Stomach smooth muscle (tissue), 2 donors: ENCODE data around the gene PRDM2.

Experiments
- H3K27ac ChIP-seq: one replicate; pipeline ENCODE4 v1.7.0; 2013; ENCODE audit warnings: mild to moderate bottlenecking, low read length, inconsistent platforms
- H3K27me3 ChIP-seq, 2 donors: one replicate each; pipeline ENCODE4 v1.7.0; 2013; ENCODE audit warnings: low read length in 2 of 2; ENCODE audit not compliant: insufficient read depth in 2 of 2, control insufficient read depth in 1 of 2
- H3K36me3 ChIP-seq, 2 donors: one replicate each; pipeline ENCODE4 v1.7.0; 2013; ENCODE audit warnings: low read length in 2 of 2; ENCODE audit not compliant: control insufficient read depth in 2 of 2, insufficient read depth in 2 of 2
- H3K4me1 ChIP-seq: one replicate; pipeline ENCODE4 v1.7.0; 2013; ENCODE audit warnings: low read length; ENCODE audit not compliant: control insufficient read depth, insufficient read depth
- H3K4me3 ChIP-seq, 2 donors: one replicate each; pipeline ENCODE4 v1.7.0; 2013; ENCODE audit warnings: low read length in 2 of 2
- H3K9ac ChIP-seq, 2 donors: one replicate each; pipeline ENCODE4 v1.7.0; 2013; ENCODE audit warnings: low read length in 2 of 2, mild to moderate bottlenecking in 1 of 2
- H3K9me3 ChIP-seq, 2 donors: one replicate each; pipeline ENCODE4 v1.7.0; 2013; ENCODE audit warnings: low read length in 2 of 2; ENCODE audit not compliant: control insufficient read depth in 2 of 2
- donor health status: healthy.
- donor health status: Pancreatic carcinoma.

PRDM2 gene

DNA sequence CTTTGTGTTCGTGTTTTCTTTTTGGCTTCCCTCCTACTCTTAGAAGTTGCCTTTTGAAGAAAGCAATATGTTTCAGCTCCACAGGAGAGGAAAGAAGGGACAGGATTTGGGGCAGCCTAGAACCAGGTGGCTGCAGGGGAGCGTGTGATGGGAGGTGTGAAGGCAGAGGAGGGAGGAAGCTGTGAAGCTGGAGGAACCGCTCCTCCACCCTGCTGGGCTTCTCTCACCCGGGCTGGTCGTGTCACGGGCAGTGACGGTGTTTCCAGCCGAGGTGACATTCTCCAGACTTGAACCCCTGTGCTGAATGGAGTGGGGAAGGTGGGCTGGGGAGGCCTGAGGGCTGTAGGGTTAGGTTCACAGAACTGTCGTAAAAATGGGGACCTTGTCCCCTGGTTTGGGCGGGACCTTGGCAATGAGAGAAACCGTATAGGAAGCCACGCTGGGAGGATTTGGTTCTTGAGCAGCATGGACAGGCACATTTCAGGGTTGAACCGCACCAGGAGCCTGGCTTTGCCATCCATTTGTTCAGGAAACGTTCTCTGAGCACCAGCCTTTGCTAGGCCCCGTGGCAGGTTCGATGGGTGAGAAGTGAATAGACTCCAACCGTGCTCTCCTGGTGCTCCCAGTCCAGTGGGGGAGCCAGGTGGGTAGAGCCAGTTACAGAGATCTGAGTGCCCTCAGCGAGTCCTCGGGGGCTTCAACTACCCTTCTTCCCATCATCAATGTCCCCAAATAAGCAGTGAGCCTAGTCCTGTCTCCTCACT, 103.0 kb downstream of the PRDM2 start:
- no peaks in the 10 kb centered on the region for H3K9me3 ChIP-seq
- no peak overlapping the region for H3K27ac ChIP-seq
- H3K4me3 ChIP-seq, result no peak overlapping the region
- no peaks in the 10 kb centered on the region for H3K36me3 ChIP-seq
- no peaks in the 10 kb centered on the region for H3K27me3 ChIP-seq
- H3K9ac ChIP-seq, result no peak overlapping the region
- no peaks in the 10 kb centered on the region for H3K4me1 ChIP-seq

DNA sequence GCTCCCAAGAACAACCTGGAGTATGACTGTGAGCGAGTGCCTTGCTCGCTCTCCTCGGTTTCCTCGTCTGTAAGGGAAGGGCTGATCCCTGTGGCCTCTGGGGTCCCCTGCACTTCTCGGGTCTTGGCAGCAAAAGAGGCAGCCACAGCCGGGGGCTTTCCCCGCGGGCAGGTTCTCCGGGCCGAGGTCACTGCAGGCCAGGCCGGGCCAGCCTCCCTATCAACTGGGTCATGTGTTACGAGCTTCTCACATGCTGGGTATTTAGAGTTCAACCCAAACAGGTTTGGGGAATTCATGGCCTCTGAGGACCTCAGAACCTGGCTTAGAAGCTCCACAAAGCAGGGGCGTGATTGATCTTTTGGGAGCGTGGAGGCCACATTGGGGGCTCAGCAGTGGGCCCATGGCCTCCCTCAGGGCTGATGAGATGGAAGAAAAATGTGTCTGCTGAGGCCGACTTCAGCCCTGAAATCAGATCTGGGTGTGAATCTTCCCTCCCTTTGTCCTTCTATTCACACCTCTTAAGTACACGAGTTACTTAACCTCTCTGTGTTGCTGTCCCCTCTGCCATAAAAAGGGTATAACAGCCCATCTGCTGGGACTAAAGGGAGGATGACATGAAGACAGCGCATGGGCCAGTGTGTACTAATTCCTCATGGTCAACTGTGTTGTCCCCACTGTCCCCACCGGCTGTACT, 103.7 kb downstream of the PRDM2 start:
- Histone ChIP-seq H3K27me3 (no peaks in the 10 kb centered on the region), H3K36me3 (no peaks in the 10 kb centered on the region)

DNA sequence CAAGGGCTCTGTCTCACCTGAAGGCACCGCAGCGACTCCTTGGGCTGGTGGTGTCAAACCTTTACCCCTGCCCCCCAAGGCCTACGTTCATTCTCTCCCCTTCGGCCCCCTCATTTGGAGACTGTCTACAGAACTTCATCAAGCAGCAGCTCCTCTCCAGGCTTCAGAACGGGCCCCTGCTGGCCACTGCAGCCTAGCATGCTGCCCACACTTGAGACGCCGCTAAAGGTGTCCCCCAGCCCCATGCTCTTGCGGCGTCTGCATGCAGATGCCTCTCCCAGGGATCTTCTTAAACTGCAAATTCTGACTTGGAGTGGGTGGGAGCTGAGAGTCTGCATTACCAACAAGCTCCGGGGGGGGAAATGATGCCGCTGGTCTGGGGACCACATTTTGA, 104.2 kb downstream of the PRDM2 start:
- H3K9ac ChIP-seq, result no peak overlapping the region
- H3K36me3 ChIP-seq, result no peaks in the 10 kb centered on the region
- H3K4me3 ChIP-seq, result no peak overlapping the region
- no peak overlapping the region for H3K27ac ChIP-seq
- H3K4me1 ChIP-seq, result no peaks in the 10 kb centered on the region
- no peaks in the 10 kb centered on the region for H3K27me3 ChIP-seq
- no peaks in the 10 kb centered on the region for H3K9me3 ChIP-seq

More for the DNA sequence above, 103.7 kb downstream of the PRDM2 start:
- Histone ChIP-seq H3K4me3 (no peak overlapping the region), H3K27ac (no peak overlapping the region), H3K4me1 (no peaks in the 10 kb centered on the region), H3K9ac (no peak overlapping the region), H3K9me3 (no peaks in the 10 kb centered on the region)

DNA sequence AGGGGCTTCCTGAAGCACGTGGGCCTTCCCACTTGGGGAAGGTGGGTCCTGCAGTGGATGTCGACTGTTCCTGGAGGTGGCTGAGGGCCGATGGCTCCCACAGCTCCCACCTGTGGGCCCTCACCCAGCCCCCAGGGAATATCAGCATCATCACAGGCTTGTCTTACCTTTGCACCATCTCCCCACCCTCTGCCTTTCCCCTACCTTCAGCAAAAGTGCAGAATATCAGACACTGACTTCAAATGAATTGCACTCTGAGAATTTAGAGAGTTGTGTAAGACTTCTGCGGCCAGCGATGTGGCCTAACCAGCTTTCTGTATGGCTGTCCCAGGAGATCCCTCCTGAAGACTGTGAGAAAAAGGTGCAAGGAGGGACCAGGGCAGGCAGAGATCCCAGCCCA, 105.4 kb downstream of the PRDM2 start:
- H3K9ac ChIP-seq, result no peak overlapping the region
- no peak overlapping the region for H3K27ac ChIP-seq
- H3K4me1 ChIP-seq, result no peaks in the 10 kb centered on the region
- H3K4me3 ChIP-seq, result no peak overlapping the region
- H3K27me3 ChIP-seq, result no peaks in the 10 kb centered on the region
- no peaks in the 10 kb centered on the region for H3K9me3 ChIP-seq
- peaks cover 0 to 2% of the 10 kb centered on the region in 2 donors for H3K36me3 ChIP-seq

DNA sequence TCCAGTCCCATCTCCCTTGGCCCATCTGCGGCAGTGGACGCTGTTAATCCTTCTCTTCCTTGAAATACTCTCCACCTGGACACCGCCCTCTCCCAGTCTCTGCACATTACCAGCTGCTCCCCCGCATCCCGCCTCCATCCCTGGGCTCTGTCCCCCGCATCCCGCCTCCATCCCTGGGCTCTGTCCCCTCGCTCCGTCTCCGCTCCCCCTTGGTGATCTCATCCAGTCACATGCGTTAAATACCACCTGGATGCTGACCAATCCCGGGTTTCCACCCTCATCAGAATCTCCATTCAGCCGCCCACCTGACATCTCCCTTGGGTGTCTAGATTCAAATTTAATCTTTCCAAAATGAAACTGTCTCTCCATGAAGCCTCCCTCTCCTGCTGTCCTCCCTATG, 106.1 kb downstream of the PRDM2 start:
- H3K27me3 ChIP-seq, result no peaks in the 10 kb centered on the region
- H3K9ac ChIP-seq, result no peak overlapping the region
- H3K36me3 ChIP-seq, result peaks cover 0 to 2% of the 10 kb centered on the region in 2 donors
- H3K4me1 ChIP-seq, result no peaks in the 10 kb centered on the region
- H3K4me3 ChIP-seq, result no peak overlapping the region
- no peak overlapping the region for H3K27ac ChIP-seq
- H3K9me3 ChIP-seq, result no peaks in the 10 kb centered on the region

DNA sequence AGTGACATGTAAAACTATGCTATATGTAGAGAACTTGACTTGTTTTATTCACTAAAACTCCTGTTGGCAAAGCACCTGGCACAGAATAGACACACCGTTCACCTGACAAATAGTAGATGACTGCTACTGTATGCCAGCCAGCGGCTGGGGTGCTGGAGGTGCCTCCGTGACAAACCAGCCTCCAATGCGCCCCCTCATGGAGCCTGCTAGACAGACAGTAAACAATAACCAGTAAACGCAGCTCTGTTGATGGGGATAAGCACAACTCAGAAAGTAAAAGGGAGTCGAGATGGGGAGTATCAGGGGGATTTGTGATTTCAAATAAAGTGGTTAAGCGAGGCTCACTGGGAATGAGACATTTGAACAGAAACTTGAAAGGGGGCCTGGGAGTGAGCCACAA, 107.2 kb downstream of the PRDM2 start:
- no peak overlapping the region for H3K27ac ChIP-seq
- no peak overlapping the region for H3K4me3 ChIP-seq
- H3K9ac ChIP-seq, result no peak overlapping the region
- no peaks in the 10 kb centered on the region for H3K4me1 ChIP-seq
- H3K27me3 ChIP-seq, result no peaks in the 10 kb centered on the region
- H3K9me3 ChIP-seq, result no peaks in the 10 kb centered on the region
- H3K36me3 ChIP-seq, result peaks cover 0 to 2% of the 10 kb centered on the region in 2 donors

DNA sequence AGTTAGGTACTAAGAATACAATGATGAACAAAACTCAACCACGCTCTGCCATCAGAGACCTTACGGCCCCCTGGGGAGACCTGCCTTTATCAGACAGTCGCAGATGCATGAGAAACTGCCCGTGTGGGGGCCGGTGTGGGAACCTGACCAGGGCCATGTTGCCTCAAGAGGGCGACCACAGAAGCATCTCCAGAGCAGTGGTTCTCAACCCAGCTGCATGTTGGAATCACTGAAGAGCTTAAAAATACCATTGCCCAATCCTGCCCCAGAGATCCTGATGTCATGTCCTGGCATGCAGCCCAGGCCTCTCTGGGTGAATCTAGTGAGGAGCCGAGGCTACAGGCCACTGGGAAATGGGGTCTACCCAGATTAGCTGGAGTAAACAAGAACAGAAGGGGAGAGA, 108.7 kb downstream of the PRDM2 start:
- H3K9ac ChIP-seq, result no peak overlapping the region
- H3K4me1 ChIP-seq, result peaks cover 4% of the 10 kb centered on the region
- no peak overlapping the region for H3K27ac ChIP-seq
- peaks cover 0 to 2% of the 10 kb centered on the region in 2 donors for H3K36me3 ChIP-seq
- no peaks in the 10 kb centered on the region for H3K9me3 ChIP-seq
- H3K4me3 ChIP-seq, result no peak overlapping the region
- no peaks in the 10 kb centered on the region for H3K27me3 ChIP-seq

DNA sequence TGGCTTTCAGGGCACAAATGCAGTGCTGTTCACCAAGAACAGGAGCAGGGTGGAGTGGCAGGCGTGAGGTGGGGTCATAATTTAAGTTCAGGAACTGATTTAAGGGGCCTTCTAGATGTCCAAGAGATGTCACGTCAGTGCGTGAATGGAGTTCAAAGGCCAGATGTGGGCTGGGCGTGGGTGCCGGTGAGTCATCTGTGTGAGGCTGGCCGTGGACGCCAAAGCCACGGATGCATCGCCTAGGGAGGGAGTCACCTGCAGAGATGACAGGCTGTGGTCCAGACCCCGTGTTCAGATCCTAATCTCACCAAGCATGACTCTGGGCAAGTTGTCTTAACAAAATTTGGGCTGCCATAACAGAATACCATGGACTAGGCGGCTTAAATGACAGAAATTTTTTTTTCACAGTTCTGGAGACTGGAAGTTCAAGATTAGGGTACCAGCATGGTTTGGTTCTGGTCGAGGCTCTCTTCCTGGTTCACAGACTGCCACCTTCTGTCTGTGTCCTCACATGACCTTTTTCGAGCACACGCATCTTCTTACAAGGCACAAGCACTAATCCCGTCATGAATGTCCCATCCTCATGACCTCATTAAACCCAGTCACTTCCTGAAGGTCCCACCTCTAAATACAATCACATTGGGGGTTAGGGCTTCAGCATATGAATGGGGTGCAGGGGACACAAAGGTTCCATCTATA, 109.6 kb downstream of the PRDM2 start:
- Histone ChIP-seq H3K4me1 (peaks cover 4% of the 10 kb centered on the region), H3K27ac (no peak overlapping the region), H3K9ac (no peak overlapping the region), H3K27me3 (no peaks in the 10 kb centered on the region), H3K9me3 (no peaks in the 10 kb centered on the region), H3K4me3 (no peak overlapping the region), H3K36me3 (peaks cover 0 to 2% of the 10 kb centered on the region in 2 donors)

DNA sequence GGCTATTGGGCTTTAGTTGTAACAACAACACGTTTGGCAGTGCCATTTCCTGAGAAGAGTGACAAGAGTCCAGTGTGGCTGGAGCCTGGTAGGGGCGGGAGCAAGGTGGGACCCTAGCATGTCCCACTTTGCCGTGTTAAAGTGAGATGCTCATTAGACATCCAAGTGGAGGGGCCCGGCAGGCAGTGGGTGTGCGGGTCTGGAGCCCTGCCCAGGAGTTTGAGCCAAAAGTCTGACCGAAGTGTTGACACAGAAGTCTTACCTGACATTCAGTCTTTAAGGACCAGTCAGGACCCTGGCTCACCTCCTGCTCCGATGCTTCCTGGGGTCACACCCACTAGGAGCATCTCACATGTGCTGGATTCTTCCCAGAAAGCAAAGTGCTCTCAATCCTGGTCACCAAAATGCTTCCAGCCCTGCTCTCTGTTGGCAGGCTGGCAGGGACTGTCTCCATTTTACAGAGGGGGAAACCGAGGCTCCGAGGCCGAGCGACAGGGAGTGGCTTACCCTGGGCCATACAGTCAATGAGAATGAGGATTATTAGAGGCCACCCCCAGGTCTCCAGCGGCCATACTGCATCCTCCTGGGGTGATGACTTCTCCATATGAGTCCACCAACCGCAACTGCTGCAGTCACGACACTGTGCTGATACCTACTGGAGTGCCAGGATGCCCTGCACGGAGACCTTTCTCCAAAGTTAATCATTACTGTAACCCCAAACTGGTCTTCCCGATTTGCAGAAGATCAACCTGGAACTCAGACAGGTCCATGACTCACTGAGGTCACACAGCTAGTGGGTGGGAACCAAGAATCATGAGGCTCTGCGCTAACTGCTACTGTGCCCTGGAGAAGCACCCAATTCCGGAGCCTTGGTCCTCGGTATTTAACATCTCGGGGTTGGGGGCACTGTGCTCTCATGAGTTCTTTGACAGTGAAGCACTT, 112.7 kb downstream of the PRDM2 start:
- H3K4me3 ChIP-seq, result no peak overlapping the region
- no peaks in the 10 kb centered on the region for H3K9me3 ChIP-seq
- H3K27ac ChIP-seq, result no peak overlapping the region
- no peaks in the 10 kb centered on the region for H3K27me3 ChIP-seq
- H3K36me3 ChIP-seq, result peaks cover 0 to 6% of the 10 kb centered on the region in 2 donors
- H3K9ac ChIP-seq, result no peak overlapping the region
- H3K4me1 ChIP-seq, result peaks cover 4% of the 10 kb centered on the region

DNA sequence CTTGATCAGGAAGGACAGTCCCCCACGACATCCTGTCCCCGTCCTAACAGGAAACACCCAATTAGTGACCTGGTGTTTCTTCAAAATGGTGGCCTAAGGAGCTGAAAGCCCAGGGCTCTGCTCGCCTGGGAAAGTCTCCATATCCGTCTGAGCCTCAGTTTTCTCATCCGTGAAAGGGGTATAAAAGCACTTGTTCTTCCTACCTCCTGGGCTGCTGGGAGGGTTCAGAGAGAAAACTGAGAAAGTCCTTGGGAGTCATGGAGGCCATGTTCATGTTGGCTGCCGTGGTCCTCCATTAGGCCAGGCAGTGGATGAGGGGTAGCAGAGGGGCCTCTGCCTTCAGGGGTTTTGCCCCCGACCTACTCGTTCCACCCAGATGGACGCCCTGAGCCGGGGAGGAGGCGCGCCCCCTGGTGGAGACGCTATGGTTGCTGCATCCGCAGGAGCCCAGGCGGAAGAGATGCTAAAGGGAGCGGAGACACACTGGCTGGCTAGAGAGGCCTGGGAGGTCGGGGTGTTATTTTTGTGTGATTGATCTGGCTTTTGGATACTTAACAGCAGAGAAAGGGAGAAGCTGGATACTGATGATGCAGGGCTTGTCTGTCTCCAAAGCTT, 113.5 kb downstream of the PRDM2 start:
- Histone ChIP-seq H3K4me1 (peaks cover 4% of the 10 kb centered on the region), H3K9ac (no peak overlapping the region), H3K36me3 (peaks cover 2 to 6% of the 10 kb centered on the region in 2 donors), H3K27ac (no peak overlapping the region), H3K9me3 (no peaks in the 10 kb centered on the region), H3K27me3 (no peaks in the 10 kb centered on the region), H3K4me3 (no peak overlapping the region)
